ENCODE data around the gene AKR1B1. TPM values are rescaled to one million over a fixed set of nuclear protein-coding genes. Genes with fewer than 3 reads are reported as not detected.

Gene AKR1B1
- polyA plus RNA-seq, 1 donor from 2014 or later: 125 TPM

DNA sequence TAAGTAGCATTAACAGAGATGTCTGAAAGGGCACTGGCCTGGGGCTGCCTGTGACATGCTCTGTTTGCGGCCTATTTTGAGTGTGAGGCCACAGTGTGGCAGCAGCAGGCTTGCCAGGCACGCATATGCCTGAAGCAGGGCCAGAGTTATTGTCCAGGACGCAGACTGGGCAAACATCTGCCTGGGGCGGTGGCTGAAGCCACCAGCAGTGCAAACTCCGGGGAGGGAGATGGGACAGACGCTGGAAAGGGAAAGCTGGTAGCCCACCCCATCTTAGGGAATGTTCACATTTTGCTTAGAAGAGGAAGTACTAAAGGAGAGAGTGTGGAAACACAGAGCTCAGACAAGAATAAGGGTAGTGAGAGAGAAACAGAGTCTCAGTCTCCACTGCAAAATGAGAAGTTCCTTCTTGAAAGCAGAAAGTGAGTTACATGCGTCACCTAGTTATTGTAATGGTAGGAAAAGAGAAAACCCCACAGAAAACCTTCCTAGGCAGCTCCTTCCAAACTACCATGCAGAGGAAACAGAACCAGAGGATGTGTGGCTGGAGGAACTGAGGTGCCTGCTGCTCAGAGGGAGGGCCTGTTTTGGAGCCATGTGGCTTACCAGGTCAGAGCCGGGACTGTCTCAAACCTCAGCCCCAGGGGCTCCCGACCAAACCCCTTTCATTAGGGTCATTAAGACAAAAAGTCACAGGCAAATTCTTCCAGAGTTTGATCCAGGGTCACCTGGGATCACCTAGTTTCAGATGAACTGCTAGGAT lies 14.5 kb downstream of the AKR1B1 start:
- Mint-ChIP-seq H3K36me3 (peaks cover 18% of the 10 kb centered on the region), H3K4me3 (no peak overlapping the region), H3K9me3 (no peaks in the 10 kb centered on the region), H3K27me3 (no peaks in the 10 kb centered on the region), H3K27ac (no peak overlapping the region), H3K4me1 (peaks cover 0 to under 1% (median 0%) of the 10 kb centered on the region in 3 donors)

DNA sequence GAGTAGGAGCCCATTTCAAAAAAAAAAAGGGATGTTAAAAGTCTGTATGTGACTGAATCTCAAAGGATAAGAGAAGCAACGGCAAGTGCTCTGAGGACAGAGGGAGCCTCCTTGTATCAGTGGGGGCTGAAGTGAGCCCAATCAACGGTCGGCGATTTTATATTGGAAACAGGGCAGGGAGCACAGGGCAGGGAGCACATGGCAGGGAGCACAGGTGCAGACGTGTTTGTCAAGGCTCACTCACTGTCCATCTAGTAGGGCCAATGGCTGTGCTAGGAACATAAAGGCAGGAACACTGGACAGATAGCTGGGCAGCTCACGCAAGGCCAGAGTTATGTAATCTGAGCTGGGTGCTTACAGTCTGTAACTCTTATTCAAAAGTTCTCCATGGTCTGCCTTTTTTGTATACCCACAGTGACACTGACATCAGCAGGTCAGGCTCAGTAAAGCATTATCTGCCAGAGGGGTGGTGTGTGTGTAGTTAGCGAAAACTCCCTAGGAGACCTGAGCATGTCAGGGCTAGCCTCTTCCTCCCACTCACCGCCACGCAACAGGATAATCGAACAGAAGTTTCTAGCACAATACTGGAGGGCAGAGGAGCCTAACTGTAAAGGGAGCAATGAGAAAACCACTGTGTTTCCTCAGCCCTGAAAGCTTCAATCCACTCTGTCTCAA lies 15.4 kb downstream of the AKR1B1 start:
- no peaks in the 10 kb centered on the region for H3K27me3 Mint-ChIP-seq
- no peak overlapping the region for H3K27ac Mint-ChIP-seq
- H3K36me3 Mint-ChIP-seq: peaks cover 25% of the 10 kb centered on the region
- peaks cover 0 to 3% (median 2%) of the 10 kb centered on the region in 3 donors for H3K9me3 Mint-ChIP-seq
- H3K4me1 Mint-ChIP-seq: no peaks in the 10 kb centered on the region
- H3K4me3 Mint-ChIP-seq: no peak overlapping the region

DNA sequence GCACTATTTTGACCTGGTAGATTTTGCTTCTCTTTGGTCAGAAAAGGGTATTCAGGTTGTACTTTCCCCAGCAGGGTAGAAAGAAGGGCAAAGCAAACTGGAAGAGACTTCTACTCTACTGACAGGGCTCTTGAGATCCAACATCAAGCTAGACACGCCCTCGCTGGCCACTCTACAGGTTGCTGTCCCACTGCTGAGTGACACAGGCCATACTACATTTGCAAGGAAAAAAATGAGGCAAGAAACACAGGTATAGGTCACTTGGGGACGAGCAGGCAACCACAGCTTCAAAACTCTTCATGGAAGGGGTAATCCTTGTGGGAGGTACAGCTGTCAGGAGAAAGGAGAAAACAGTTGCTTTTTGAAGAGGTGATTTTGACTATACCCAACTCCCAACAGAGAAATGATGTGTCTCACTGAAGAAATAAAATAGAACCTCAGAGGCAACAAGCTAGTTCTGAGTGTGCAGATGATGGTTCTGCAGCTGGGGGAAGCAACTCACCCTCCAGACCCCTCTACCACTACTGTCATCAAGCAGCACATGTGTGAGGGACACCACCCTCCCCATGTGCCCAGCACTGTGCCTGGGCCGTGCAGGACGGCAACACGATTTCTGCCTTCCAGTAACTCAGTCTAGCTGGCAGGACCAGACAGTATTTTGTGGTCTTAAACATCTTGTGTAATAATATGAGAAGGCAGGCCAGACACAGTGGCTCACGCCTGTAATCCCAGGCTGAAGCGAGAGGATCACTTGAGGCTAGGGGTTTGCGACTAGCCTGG lies 16.3 kb downstream of the AKR1B1 start:
- Mint-ChIP-seq H3K4me1 (no peaks in the 10 kb centered on the region), H3K27ac (no peak overlapping the region), H3K36me3 (peaks cover 24% of the 10 kb centered on the region)

DNA sequence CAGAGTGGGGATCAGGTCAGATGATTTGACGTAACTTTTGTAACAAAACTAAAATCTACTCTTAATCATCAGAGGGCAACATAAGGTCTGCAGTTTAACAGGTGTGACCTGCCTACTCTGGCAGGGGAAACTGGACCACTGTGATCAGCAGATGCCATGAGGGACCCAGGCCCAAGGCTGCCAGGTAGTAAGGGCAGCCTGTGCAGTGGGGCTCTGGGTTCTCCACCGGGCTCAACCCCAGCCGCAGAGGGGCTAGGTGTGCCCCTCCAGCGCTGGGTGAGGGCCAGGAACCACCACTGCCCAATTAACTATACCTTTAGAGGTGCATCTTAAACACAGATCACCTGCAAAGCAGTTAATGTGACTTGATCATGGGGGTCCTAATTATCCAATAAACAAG lies 17.6 kb downstream of the AKR1B1 start:
- Mint-ChIP-seq H3K27ac (no peak overlapping the region), H3K9me3 (peaks cover 0 to 8% (median 2%) of the 10 kb centered on the region in 3 donors), H3K4me3 (no peak overlapping the region), H3K36me3 (peaks cover 25% of the 10 kb centered on the region), H3K27me3 (no peaks in the 10 kb centered on the region), H3K4me1 (no peaks in the 10 kb centered on the region)

More for the DNA sequence above, 16.3 kb downstream of the AKR1B1 start:
- no peak overlapping the region for H3K4me3 Mint-ChIP-seq
- H3K27me3 Mint-ChIP-seq: no peaks in the 10 kb centered on the region
- H3K9me3 Mint-ChIP-seq: peaks cover 0 to 7% (median 2%) of the 10 kb centered on the region in 3 donors

DNA sequence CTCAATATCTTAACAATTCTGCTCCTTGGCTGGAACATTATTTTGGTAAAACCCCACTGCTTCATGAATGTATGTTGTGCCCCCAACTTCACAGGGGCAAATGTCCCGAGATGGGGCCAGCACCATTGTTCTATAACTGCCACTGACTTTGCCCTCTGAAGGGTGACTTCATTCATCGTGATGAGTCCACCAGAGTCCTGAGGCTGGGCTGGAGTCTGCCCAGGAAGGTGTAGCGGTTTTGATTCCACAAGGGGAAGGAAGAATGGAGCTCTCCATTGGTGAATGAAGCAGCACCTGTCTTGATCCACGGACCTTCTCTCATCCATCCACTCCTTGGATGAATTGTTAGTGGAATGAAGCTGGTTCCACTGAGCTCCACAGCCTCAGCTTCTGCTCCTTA lies 18.4 kb downstream of the AKR1B1 start:
- no peak overlapping the region for H3K27ac Mint-ChIP-seq
- H3K4me1 Mint-ChIP-seq: no peaks in the 10 kb centered on the region
- peaks cover 25% of the 10 kb centered on the region for H3K36me3 Mint-ChIP-seq
- H3K27me3 Mint-ChIP-seq: no peaks in the 10 kb centered on the region
- H3K9me3 Mint-ChIP-seq: peaks cover 0 to 8% (median 2%) of the 10 kb centered on the region in 3 donors
- H3K4me3 Mint-ChIP-seq: no peak overlapping the region

DNA sequence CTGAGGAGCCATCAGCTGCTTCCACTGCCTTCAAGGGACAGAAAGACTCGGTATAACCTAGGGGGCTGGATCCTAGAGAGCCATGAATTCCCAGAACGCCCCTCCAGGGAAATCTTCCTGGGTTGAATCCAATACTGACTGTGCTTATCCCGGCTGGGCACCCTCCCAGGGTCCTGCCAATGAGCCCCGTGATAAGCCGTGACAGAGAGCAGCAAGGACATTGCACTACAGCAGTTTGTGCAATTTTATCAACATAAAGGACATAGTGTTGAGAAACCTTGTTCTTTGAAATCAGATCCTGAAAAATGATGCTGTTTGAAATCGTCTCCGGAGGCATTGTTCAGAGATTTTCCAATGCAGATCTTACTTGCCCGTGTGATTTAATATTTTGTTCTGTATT lies 18.8 kb downstream of the AKR1B1 start:
- H3K36me3 Mint-ChIP-seq: peaks cover 25% of the 10 kb centered on the region
- no peak overlapping the region for H3K27ac Mint-ChIP-seq

DNA sequence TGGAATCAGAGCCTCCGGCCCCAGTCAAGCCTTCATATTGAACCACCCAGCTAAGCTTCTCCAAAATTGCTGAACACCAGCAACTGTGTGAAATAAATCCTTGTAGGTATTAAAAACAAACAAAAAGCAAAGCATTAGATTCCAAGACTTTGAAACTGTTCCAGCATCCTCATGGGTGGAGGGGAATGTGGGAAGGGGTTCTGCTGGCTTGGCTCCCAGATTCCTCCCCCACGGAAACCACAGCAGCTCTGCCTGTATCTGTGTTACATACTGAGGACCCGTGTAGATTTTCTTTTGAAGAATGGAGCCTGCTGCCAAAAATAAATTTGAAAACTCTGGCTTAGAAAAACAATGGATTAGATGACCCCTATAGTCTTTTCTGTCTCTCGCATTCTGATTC lies 20.0 kb downstream of the AKR1B1 start:
- Mint-ChIP-seq H3K27ac (no peak overlapping the region), H3K9me3 (peaks cover 0 to 8% (median 2%) of the 10 kb centered on the region in 3 donors), H3K27me3 (no peaks in the 10 kb centered on the region), H3K4me3 (no peak overlapping the region), H3K36me3 (peaks cover 19% of the 10 kb centered on the region), H3K4me1 (peaks cover 0 to 3% (median under 1%) of the 10 kb centered on the region in 3 donors)

More for the DNA sequence above, 18.8 kb downstream of the AKR1B1 start:
- Mint-ChIP-seq H3K9me3 (peaks cover 0 to 8% (median 2%) of the 10 kb centered on the region in 3 donors), H3K4me3 (no peak overlapping the region), H3K4me1 (peaks cover 0 to 1% (median 0%) of the 10 kb centered on the region in 3 donors), H3K27me3 (no peaks in the 10 kb centered on the region)

DNA sequence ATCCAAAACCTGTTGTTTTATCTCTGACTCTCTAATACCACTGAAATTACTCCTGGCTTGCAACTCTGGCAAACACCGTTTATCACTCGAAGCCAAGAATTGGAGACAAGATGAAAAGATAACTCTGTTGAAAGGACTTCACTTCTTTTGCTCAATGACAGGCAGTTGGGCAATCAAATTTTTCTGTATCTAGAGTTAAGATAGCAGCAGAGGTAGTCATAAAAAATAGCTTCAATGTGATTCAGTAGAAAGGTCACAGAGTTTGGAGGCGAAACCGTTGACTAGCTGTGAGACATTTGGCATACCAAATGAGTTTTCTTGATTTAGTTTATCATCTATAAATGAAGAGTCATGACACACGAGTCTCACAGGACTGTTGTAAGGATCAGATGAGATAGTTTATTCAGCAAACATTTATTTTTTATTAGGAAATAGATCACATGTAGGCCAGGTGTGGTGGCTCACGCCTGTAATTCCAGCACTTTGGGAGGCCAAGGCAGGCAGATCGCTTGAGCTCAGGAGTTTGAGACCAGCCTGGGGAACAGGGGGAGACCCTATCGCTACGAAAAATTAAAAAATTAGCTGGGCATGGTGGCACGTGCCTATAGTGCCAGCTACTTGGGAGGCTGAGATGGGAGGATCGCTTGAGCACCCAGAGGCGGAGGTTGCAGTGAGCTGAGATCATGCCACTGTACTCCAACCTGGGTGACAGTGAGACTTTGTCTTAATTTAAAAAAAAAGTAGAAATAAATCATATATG lies 23.6 kb downstream of the AKR1B1 start:
- Mint-ChIP-seq H3K27me3 (no peaks in the 10 kb centered on the region), H3K4me1 (peaks cover 11 to 16% (median 16%) of the 10 kb centered on the region in 3 donors), H3K27ac (no peak overlapping the region), H3K4me3 (no peak overlapping the region), H3K36me3 (peaks cover 15% of the 10 kb centered on the region), H3K9me3 (peaks cover 0 to 8% (median 2%) of the 10 kb centered on the region in 3 donors)

DNA sequence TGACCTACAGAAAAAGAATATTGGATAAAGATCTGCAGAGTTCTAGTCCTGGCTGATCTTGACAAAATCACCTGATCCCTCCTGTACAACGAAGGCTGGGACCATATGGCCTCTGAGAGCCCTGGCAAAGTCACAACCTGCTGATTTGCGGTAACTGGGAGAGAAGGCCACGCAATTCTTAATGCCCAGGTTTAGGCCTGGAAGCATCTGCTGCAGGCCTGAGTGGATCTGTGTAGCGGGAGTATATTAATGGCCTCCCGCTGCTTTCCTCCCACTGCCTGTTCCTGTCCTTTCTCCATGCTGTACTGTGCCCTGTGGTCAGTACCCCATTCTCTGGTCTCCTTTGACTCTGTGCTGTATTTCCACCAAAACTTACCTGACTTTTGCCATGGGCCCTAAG lies 24.2 kb downstream of the AKR1B1 start:
- H3K4me1 Mint-ChIP-seq: peaks cover 11 to 16% (median 16%) of the 10 kb centered on the region in 3 donors
- H3K36me3 Mint-ChIP-seq: peaks cover 11% of the 10 kb centered on the region
- no peak overlapping the region for H3K4me3 Mint-ChIP-seq
- no peaks in the 10 kb centered on the region for H3K27me3 Mint-ChIP-seq
- H3K27ac Mint-ChIP-seq: no peak overlapping the region
- peaks cover 0 to 8% (median 2%) of the 10 kb centered on the region in 3 donors for H3K9me3 Mint-ChIP-seq

DNA sequence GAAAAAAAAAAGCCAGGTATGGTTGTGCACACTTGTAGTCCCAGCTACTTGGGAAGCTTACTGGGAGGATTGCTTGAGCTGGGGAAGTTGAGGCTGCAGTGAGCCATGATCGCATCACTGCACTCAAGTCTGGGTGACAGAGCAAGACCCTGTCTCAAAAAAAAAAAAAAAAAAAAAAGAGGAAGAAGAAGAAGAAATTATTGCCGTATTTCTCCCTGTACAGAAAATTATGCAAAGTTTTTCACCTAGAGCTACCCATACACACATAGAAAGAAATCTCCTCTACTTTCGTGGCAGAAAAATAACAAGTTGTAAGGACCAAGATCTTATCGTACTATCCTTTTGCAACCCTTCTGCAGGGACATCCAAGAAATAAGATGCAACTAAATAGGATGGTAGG lies 25.5 kb downstream of the AKR1B1 start:
- Mint-ChIP-seq H3K36me3 (peaks cover 3% of the 10 kb centered on the region), H3K4me1 (peaks cover 11 to 16% (median 16%) of the 10 kb centered on the region in 3 donors), H3K27ac (peak overlapping the region in 2 of 3 donors; percentile 39 to 80), H3K27me3 (no peaks in the 10 kb centered on the region), H3K9me3 (peaks cover 0 to 4% (median 0%) of the 10 kb centered on the region in 3 donors), H3K4me3 (peak overlapping the region in 3 of 4 donors; percentile 81 to 94 (median 90))

DNA sequence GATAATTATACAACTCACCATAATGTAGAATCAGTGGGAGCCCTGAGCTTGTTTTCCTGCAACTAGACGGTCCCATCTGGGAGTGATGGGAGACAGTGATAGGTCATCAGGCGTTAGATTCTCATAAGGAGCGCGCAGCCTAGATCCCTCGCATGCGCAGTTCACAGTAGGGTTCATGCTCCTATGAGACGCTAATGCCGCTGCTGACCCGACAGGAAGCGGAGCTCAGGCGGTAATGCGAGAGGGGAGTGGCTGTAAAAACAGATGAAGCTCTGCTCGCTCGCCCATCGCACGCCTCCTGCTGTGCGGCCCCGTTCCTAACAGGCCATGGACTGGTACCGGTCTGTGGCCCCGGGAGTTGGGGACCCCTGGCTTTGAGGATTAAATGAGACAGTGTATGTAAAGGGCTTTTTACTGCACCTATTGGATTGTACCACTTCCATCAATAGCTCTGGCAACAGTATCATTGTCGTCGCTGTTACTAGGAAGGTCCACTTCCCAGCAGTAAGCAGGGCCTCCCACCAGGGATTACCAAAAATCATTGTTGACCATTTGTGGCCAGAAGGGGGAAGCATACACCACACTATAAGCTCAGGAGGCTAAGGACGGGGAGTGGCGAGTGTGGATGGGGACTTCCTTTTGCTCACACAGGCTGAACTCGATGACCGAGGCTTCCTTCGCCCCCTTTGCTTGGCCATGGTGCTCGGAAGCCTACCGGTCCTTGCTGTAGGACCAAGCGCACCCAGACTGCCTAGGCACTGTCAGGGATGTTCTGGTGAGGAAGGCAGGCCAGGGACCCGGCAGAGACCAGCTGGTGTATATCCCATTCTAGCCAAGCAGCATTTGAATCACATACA lies 26.4 kb downstream of the AKR1B1 start:
- Mint-ChIP-seq H3K27ac (peak overlapping the region; percentile 39 to 83 (median 82)), H3K4me3 (peak overlapping the region; percentile 75 to 94 (median 86)), H3K27me3 (no peaks in the 10 kb centered on the region), H3K36me3 (peaks cover under 1% of the 10 kb centered on the region), H3K9me3 (no peaks in the 10 kb centered on the region), H3K4me1 (peaks cover 11 to 16% (median 16%) of the 10 kb centered on the region in 3 donors)

DNA sequence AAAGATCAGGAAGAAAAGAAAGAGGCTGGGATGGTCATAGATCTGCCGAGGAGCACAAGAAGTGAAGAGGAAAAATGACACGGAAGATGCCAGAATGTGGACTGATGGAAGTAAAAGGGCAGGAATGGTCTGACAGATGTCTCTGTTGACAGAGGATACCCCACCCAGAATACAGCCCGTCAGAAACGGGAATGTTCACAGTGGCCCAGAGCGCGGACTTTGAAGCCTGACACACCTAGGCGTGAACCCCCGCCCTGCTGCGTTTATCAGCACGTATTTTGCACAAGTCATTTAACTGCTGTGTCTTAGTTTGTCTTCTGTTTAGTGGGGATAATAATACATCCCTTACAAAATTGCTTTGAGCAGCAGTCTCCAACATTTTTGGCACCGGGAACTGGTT lies 27.1 kb downstream of the AKR1B1 start:
- Mint-ChIP-seq H3K27ac (peak overlapping the region in 1 of 3 donors; percentile 71), H3K4me1 (peaks cover 11 to 16% (median 16%) of the 10 kb centered on the region in 3 donors)

DNA sequence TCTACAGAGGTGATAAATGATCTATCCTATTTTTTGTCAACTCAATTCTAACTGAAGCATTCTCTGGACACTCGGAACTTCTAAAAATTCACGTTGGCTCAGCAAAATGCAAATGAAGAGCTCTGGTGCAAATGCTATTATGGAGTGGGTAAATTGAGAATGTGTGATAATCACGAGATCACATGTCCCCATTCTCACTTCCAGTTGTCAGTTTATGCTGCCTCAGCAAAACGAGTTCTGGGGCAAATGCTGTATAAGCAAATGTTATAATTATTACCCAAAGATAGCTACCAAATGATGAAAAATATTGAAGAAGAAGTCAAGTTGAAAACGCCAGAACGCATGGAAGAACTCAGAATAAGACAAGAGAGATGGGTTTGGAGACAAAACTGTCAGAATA lies 29.4 kb downstream of the AKR1B1 start:
- Mint-ChIP-seq H3K27me3 (no peaks in the 10 kb centered on the region), H3K36me3 (no peaks in the 10 kb centered on the region), H3K27ac (no peak overlapping the region), H3K9me3 (no peaks in the 10 kb centered on the region), H3K4me1 (peaks cover 11 to 16% (median 12%) of the 10 kb centered on the region in 3 donors), H3K4me3 (no peak overlapping the region)

More for the DNA sequence above, 27.1 kb downstream of the AKR1B1 start:
- Mint-ChIP-seq H3K4me3 (peak overlapping the region in 3 of 4 donors; percentile 6 to 81 (median 61)), H3K36me3 (no peaks in the 10 kb centered on the region), H3K9me3 (no peaks in the 10 kb centered on the region), H3K27me3 (no peaks in the 10 kb centered on the region)
